B cell (primary cell): ENCODE results near the gene GATAD2B.

Experiments used
- CTCF ChIP-seq: fragments of 200-600 bp; IDR thresholded peaks from one replicate; pipeline ENCODE4 v1.8.0; 2022; ENCODE audit warnings: antibody characterized with exemption, mild to moderate bottlenecking
- EZH2 ChIP-seq: IDR thresholded peaks from 2 replicates; pipeline ENCODE4 v1.6.1; 2012; ENCODE audit warnings: borderline replicate concordance, low read depth, mild to moderate bottlenecking, moderate library complexity, low read length; ENCODE audit not compliant: insufficient read depth, poor library complexity, severe bottlenecking

DNA sequence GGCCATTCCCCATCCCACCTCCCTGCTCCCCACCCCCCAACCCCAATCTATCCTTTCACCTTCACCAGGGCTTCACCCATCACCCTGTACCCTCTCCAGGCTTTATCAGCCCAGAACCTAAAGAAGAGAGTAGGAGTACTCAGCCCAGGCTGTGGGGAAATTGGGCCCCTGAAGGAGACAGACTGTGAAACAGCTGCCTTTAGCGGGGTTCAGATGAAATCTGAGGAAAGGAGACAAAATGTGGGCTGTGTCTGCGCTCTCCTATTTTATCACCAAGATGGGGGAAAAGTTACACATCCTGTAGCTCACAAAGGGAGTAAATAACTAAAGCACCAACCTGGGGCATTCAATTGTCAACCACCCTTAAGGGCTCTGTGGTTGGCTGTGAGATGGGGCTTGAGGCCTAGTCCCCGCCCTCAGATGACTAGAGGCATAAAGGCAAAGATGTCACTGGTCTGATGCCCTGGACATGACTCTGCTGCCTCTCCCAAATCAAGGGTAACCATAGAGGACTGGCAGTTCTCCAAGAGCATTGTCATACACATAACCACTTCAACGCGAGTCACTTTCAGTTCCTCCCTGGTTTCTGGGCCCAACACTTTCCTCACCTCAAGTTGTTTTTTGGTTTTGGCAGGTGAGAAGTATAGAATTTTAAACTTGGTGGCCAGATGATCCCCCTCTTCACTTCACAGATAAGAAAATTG lies 117.6 kb downstream of the GATAD2B start:
- TF ChIP-seq EZH2: no peak
- TF ChIP-seq CTCF: no peak
